ENCODE measurements around the gene SOBP.

Gene SOBP

GRCh38 chr6:107658920-107659865, 169.3 kb downstream of the SOBP start:
- ChIA-PET CTCF (interaction anchor here (0.9 to 1.2 kb wide), 2 partner anchors 15 to 343 kb away, joined by 4 read pairs; no protein-coding TSS in a partner anchor), POLR2A (interaction anchor here (0.7 to 1.4 kb wide), 2 partner anchors 166 to 335 kb away, joined by 3 read pairs; no protein-coding TSS in a partner anchor)
- Histone ChIP-seq H3K9me3 (ENCODE audit: control insufficient read depth, insufficient read depth, low read depth, low read length) (no peaks in the 10 kb centered on the region), H3K4me1 (ENCODE audit: control insufficient read depth, insufficient read depth, low read length) (peaks cover 28% of the 10 kb centered on the region), H3K4me3 (ENCODE audit: low read depth, low read length) (no peak overlapping the region), H3K36me3 (ENCODE audit: control insufficient read depth in 2 of 2, insufficient read depth in 1 of 2, low read length in 2 of 2) (peaks cover 0 to 3% of the 10 kb centered on the region in 2 experiments; a peak in 1 of 3 replicates), H3K27ac (ENCODE audit: extremely low read depth, low read depth, low read length) (peak overlapping the region; percentile 47)
- TF ChIP-seq ZNF768 (tag by site-specific recombination; IDR thresholded peaks at IDR 0.05) = peak; percentile 50; the same call in 1 of the 2 replicates
- TF ChIP-seq HOXD13 (CRISPR knock-in tag; IDR thresholded peaks at IDR 0.05; ENCODE audit: borderline replicate concordance) = no peak
- no peak for TF ChIP-seq ZFP3 (tag by site-specific recombination; IDR thresholded peaks at IDR 0.05; ENCODE audit: low read depth)
- TF ChIP-seq ZNF266 (tag by site-specific recombination; IDR thresholded peaks at IDR 0.05; ENCODE audit: low read depth) = no peak
- TF ChIP-seq ZNF398 (tag by site-specific recombination; IDR thresholded peaks at IDR 0.05) = peak; percentile 34
- TF ChIP-seq ZNF585B (tag by site-specific recombination; IDR thresholded peaks at IDR 0.05) = no peak
- no peak for TF ChIP-seq MYNN (tag by site-specific recombination; IDR thresholded peaks at IDR 0.05; ENCODE audit: borderline replicate concordance)
- TF ChIP-seq ZNF449 (tag by site-specific recombination; IDR thresholded peaks at IDR 0.05) = peak; percentile 86; the same call in 1 of the 2 replicates
- 0 out of 2 replicates have a peak, but pooled peaks have one; percentile 15 for TF ChIP-seq ZBTB20 (tag by site-specific recombination; IDR thresholded peaks at IDR 0.05)
- TF ChIP-seq ZBTB21 (tag by site-specific recombination; IDR thresholded peaks at IDR 0.05) = no peak
- no peak for TF ChIP-seq ZNF248 (tag by site-specific recombination; IDR thresholded peaks at IDR 0.05)
- TF ChIP-seq EGR2 (tag by site-specific recombination; IDR thresholded peaks at IDR 0.05; ENCODE audit: low read depth) = peak; percentile 76
- TF ChIP-seq PATZ1 (tag by site-specific recombination; IDR thresholded peaks at IDR 0.05) = peak; percentile 72
- TF ChIP-seq HOXA7 (CRISPR knock-in tag; IDR thresholded peaks at IDR 0.05; ENCODE audit: borderline replicate concordance) = no peak
- TF ChIP-seq ZBTB44 (tag by site-specific recombination; IDR thresholded peaks at IDR 0.05) = peak; percentile 90
- TF ChIP-seq ZBTB48 (tag by site-specific recombination; IDR thresholded peaks at IDR 0.05) = no peak
- TF ChIP-seq ZBTB1 (tag by site-specific recombination; IDR thresholded peaks at IDR 0.05) = no peak
- no peak for TF ChIP-seq ZSCAN18 (tag by site-specific recombination; IDR thresholded peaks at IDR 0.05)
- TF ChIP-seq ZNF514 (tag by site-specific recombination; IDR thresholded peaks at IDR 0.05) = no peak
- TF ChIP-seq ZNF624 (tag by site-specific recombination; IDR thresholded peaks at IDR 0.05) = no peak
- no peak for TF ChIP-seq MEIS1 (CRISPR knock-in tag; IDR thresholded peaks at IDR 0.05; ENCODE audit: borderline replicate concordance)
- no peak for TF ChIP-seq ZNF221 (tag by site-specific recombination; IDR thresholded peaks at IDR 0.05; ENCODE audit: borderline replicate concordance)
- TF ChIP-seq REST (tag by site-specific recombination; IDR thresholded peaks at IDR 0.05) = no peak
- TF ChIP-seq KLF8 (tag by site-specific recombination; IDR thresholded peaks at IDR 0.05) = no peak; the same call in none of the 2 replicates

Measured in HEK293 (cell line).